HG02981 (cell line): ENCODE data around the gene CRYBB2.
"Not testable (repeated sequence)": the region's sequence is repeated elsewhere in the genome, so short reads cannot be mapped to it uniquely, and the experiment has no call there.

ENCODE experiments used
- ATAC-seq: cut with Tn5 transposase; IDR thresholded peaks from one replicate; pipeline ENCODE4 v1.9.1; 2021; ENCODE audit warnings: mild to moderate bottlenecking, moderate library complexity; ENCODE audit not compliant: unreplicated experiment

The CRYBB2 gene

GRCh38 chr22:25232301-25232700, 12.9 kb downstream of the CRYBB2 start:
- ATAC-seq: no peak

DNA sequence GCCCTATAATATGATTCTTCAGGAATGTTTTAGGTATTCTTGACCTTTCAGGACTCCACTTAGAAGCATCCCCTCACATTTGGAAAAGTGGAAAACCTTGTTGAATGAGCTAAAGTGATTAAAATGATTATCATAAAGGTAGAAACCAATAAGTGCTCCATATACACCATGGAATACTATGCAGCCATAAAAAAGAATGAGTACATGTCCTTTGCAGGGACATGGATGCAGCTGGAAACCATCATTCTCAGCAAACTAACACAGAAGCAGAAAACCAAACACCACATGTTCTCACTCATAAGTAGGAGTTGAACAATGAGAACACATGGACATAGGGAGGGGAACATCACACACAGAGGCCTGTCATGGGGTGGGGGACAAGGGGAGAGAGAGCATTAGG, 14.3 kb downstream of the CRYBB2 start:
- not testable (repeated sequence) for ATAC-seq

DNA sequence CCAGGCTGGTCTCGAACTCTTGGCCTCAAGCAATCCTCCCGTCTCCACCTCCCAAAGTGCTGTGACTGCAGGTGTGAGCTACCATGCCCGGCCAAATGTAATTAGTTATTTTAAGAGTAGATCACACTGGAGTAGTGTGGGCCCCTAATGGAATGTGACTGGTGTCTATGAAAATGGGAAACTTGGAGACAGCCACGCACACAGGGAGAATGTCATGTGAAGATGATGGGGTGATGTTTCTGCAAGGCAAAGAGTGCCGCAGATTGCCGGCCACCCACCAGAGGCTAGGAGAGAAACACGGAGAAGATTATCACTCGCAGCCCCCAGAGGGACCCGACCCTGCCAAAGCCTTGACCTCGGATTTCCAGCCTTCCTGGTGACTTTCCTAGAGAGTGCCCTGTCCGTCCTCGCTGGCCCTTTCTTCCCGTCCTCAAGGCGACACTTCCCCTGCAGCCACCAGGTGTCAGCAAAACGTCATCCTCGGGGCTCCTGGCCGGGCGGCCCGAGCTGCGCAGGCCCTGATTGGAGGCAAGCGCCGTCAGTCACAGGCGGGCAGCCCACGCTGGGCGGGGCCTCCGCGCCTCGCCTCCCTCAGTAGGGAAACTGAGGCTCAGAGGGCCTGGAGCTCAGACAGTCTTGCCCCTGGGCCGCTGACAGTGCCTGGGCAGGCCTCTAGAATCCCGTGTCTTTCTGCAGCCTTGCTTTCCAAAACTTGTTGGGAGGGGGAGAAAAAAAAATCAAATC, 16.3 kb downstream of the CRYBB2 start:
- no peak for ATAC-seq

DNA sequence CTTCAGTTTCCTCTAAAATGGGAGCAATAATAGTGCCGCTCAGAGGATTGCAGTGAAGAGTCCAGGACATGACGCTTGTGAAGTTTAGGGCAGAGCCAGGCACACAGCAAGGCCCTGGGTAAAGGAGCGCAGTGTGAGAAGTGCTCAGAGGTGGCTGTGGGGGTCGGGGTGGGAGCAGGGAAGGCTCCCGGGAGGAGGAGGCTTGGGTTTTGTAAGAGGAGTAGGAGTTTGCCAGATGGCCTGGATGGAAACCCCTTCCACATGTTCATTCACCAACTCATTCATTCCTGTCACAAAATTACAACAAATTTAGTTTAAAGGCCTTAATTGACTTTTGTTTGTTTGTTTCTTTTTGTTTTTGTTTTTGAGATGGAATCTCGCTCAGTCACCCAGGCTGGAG, 17.0 kb downstream of the CRYBB2 start:
- ATAC-seq: no peak

- no peak for ATAC-seq
These were observed 18.1 kb downstream of the CRYBB2 start for GRCh38 chr22:25237503-25237902.

DNA sequence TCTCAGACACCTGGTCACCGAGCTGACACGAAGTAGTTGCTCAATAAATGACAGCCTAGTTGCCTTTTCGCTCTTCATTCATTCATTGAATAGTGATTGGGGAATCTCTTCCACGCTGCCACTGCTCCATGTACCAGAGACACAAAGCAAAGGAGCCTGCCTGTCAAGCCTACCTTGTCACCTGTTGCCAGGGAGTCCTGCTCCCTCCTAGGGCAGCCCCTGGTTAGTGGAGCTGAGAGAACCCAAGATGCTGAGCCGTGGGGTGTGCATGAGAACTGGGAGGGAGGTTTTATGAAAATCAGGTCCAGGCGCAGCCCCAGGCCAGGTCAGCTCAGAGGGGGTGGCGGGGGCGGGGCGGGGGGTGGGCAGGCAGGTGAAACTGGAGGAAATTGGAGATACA, 18.6 kb downstream of the CRYBB2 start:
- ATAC-seq: not testable (repeated sequence)

GRCh38 chr22:25255169-25255568, 35.7 kb downstream of the CRYBB2 start:
- ATAC-seq: not testable (repeated sequence)

DNA sequence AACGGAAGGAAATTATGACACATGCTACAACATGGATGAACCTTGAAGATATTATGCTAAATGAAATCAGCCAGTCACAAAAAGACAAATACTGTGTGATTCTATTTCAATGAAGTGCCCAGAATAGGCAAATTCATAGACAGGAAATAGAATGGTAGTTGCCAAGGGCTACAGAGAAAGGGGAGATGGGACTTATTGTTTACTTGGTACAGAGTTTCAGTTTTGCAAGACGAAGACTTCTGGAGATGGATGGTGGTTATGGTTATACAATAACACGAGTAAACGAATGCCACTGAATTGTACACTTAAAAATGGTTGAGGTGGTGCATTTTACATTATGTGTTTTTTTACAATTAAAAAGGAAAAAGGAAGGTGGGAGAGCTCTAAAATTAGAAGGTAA, 48.1 kb downstream of the CRYBB2 start:
- ATAC-seq: not testable (repeated sequence)

- not testable (repeated sequence) for ATAC-seq
These were observed 49.5 kb downstream of the CRYBB2 start for GRCh38 chr22:25268902-25269301.

DNA sequence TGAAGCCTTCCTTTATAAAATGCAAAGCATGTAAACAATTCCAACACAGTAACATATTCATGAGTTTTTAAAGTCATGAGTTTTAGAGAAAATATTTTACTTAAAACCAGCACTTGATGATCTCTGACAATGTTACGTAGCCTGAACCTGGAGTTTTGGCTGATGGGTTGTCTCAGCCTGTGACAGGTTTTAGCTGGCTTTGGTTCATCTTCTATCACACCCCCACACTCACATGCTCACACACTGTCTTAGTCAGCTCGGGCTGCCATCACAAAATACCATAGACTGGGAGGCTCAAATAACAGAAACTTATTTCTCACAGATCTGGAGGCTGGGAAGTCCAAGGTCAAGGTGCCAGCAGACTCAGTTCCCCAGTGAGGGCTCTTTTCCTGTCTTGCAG, 50.6 kb downstream of the CRYBB2 start:
- ATAC-seq: not testable (repeated sequence)

GRCh38 chr22:25273231-25273630, 53.8 kb downstream of the CRYBB2 start:
- not testable (repeated sequence) for ATAC-seq

DNA sequence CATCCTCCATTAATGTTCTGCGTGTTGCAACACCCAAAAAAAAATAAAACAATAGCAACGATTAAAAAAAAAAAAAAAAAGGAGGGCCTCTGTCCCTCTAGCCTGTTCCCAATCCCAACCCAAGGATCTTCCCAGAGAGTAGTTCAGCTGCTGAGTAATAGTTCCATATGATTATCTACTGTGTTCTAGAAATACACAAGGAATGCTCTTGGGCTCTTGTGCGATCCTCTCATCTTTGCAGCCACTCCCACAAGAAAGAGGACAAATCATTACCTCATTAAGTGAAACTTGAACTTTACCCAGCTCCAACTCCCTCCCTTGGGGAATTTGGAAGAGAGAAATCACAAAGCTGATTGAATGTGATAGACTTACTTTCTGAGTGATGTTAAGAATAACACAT, 54.5 kb downstream of the CRYBB2 start:
- ATAC-seq: not testable (repeated sequence)

- ATAC-seq: not testable (repeated sequence)
These were observed 60.7 kb downstream of the CRYBB2 start for GRCh38 chr22:25280118-25280517.
